GM23338 (cell line): ENCODE data around the gene RGS7. TPM values are rescaled to one million over a fixed set of nuclear protein-coding genes. Genes with fewer than 3 reads are reported as not detected.

Experiments
- ATAC-seq: fragments of 200-7000 bp; cut with Tn5 transposase; 3 replicates; pipeline ENCODE4 v1.9.1; 2020
- DNase-seq: peaks from one replicate; pipeline ENCODE4 v3.0.0-alpha.2; 2015; ENCODE audit warnings: low spot score
- H2AFZ ChIP-seq: fragments of 200-600 bp; sonication (generic); 2 replicates; pipeline ENCODE4 v1.8.0; 2016; ENCODE audit warnings: antibody characterized with exemption, mild to moderate bottlenecking, moderate library complexity
- H3F3A ChIP-seq: fragments of 200-600 bp; sonication (generic); replicated peaks from 2 replicates; pipeline ENCODE4 v1.8.0; 2017; ENCODE audit warnings: antibody characterized with exemption, mixed run types, low read depth
- H3K27ac ChIP-seq: fragments of 200-600 bp; sonication (generic); 2 replicates; pipeline ENCODE4 v1.6.1; 2016; ENCODE audit warnings: low read depth
- H3K27me3 ChIP-seq: fragments of 200-600 bp; sonication (generic); 2 replicates; pipeline ENCODE4 v1.8.0; 2016; ENCODE audit warnings: mild to moderate bottlenecking, mixed run types, moderate library complexity; ENCODE audit not compliant: insufficient read depth
- H3K36me3 ChIP-seq: fragments of 200-600 bp; sonication (generic); 2 replicates; pipeline ENCODE4 v1.8.0; 2016; ENCODE audit warnings: mild to moderate bottlenecking; ENCODE audit not compliant: insufficient read depth
- H3K4me1 ChIP-seq: fragments of 200-600 bp; sonication (generic); 2 replicates; pipeline ENCODE4 v1.8.0; 2016; ENCODE audit warnings: mild to moderate bottlenecking, moderate library complexity; ENCODE audit not compliant: insufficient read depth
- H3K4me2 ChIP-seq: fragments of 200-600 bp; sonication (generic); 2 replicates; pipeline ENCODE4 v1.7.1; 2017; ENCODE audit warnings: mixed run types
- H3K4me3 ChIP-seq: fragments of 200-600 bp; sonication (generic); 2 replicates; pipeline ENCODE4 v1.6.1; 2016; ENCODE audit warnings: mixed run types
- H3K79me2 ChIP-seq: fragments of 200-600 bp; sonication (generic); replicated peaks from 2 replicates; pipeline ENCODE4 v1.8.0; 2017; ENCODE audit warnings: mild to moderate bottlenecking; ENCODE audit not compliant: insufficient read depth
- H3K9me2 ChIP-seq: fragments of 200-600 bp; sonication (generic); 2 replicates; pipeline ENCODE4 v1.8.0; 2017; ENCODE audit not compliant: insufficient read depth
- H4K20me1 ChIP-seq: fragments of 200-600 bp; sonication (generic); replicated peaks from 2 replicates; pipeline ENCODE4 v1.8.0; 2017; ENCODE audit warnings: mild to moderate bottlenecking; ENCODE audit not compliant: insufficient read depth
- H3K27ac Mint-ChIP-seq: 2 replicates; pipeline ENCODE4 v1.8.0; 2020; ENCODE audit warnings: inconsistent platforms, mild to moderate bottlenecking, moderate library complexity, mixed read lengths
- H3K27me3 Mint-ChIP-seq: 3 replicates; pipeline ENCODE4 v1.8.0; 2022; ENCODE audit warnings: low read depth, mild to moderate bottlenecking, moderate library complexity, mixed read lengths, inconsistent platforms; ENCODE audit not compliant: insufficient read depth, poor library complexity
- H3K36me3 Mint-ChIP-seq: 3 replicates; pipeline ENCODE4 v1.8.0; 2021; ENCODE audit warnings: low read depth, mild to moderate bottlenecking, inconsistent platforms, moderate library complexity, mixed read lengths
- H3K4me1 Mint-ChIP-seq: 3 replicates; pipeline ENCODE4 v1.8.0; 2020; ENCODE audit warnings: mild to moderate bottlenecking, inconsistent platforms, mixed read lengths
- H3K4me3 Mint-ChIP-seq: 3 replicates; pipeline ENCODE4 v1.8.0; 2021; ENCODE audit warnings: moderate library complexity, mild to moderate bottlenecking, inconsistent platforms, mixed read lengths
- H3K9me3 Mint-ChIP-seq: 3 replicates; pipeline ENCODE4 v1.8.0; 2020; ENCODE audit warnings: moderate library complexity, mild to moderate bottlenecking, inconsistent platforms, mixed read lengths
- CREB1 ChIP-seq: fragments of 250-450 bp; sonication (Bioruptor Pico); IDR thresholded peaks from 2 replicates; pipeline ENCODE4 v1.5.0; 2020; ENCODE audit warnings: low read depth, mild to moderate bottlenecking, moderate library complexity
- EZH2 ChIP-seq: fragments of 200-600 bp; sonication (generic); IDR thresholded peaks from one replicate; pipeline ENCODE4 v1.8.0; 2017; ENCODE audit warnings: antibody characterized with exemption, mild to moderate bottlenecking, low read depth; ENCODE audit not compliant: unreplicated experiment
- EZH2phosphoT487 ChIP-seq: fragments of 200-600 bp; sonication (generic); IDR thresholded peaks from one replicate; pipeline ENCODE4 v1.8.1; 2018; ENCODE audit warnings: antibody characterized with exemption; ENCODE audit not compliant: unreplicated experiment
- JUNB ChIP-seq: IDR thresholded peaks from one replicate; pipeline ENCODE4 v1.6.1; 2016; ENCODE audit warnings: antibody characterized with exemption; ENCODE audit not compliant: unreplicated experiment
- NANOG ChIP-seq: IDR thresholded peaks from 2 replicates; pipeline ENCODE4 v1.6.1; 2016; ENCODE audit warnings: antibody characterized with exemption, borderline replicate concordance
- POLR2AphosphoS5 ChIP-seq: IDR thresholded peaks from 2 replicates; pipeline ENCODE4 v1.6.1; 2016; ENCODE audit warnings: antibody characterized with exemption, low read depth
- STAT1 ChIP-seq: IDR thresholded peaks from one replicate; pipeline ENCODE4 v1.6.1; 2016; ENCODE audit warnings: antibody characterized with exemption; ENCODE audit not compliant: unreplicated experiment
- ZNF114 ChIP-seq: fragments of 250-450 bp; sonication (Bioruptor Pico); IDR thresholded peaks from 2 replicates; pipeline ENCODE4 v1.5.0; 2020; ENCODE audit warnings: mild to moderate bottlenecking, moderate library complexity
- ZNF331 ChIP-seq: fragments of 250-450 bp; sonication (Bioruptor Pico); IDR thresholded peaks from 2 replicates; pipeline ENCODE4 v1.5.0; 2020; ENCODE audit warnings: low read depth, mild to moderate bottlenecking, moderate library complexity
- polyA plus RNA-seq: library from polyadenylated mRNA; unstranded; fragments of >200 nt; fragmentation: Nextera tagmentation; extraction: Ambion mirVana; gene quantifications from 2 replicates; pipeline ENCODE4 v1.2.1, GENCODE V29; 2016
- total RNA-seq: library from RNA; depleted of rRNA; stranded (reverse); fragments of >200 nt; shearing (Covaris generic); gene quantifications from 2 replicates; pipeline ENCODE4 v1.2.3, GENCODE V29; 2014
- TF ChIP-seq, protein P1 (sequence below): IDR thresholded peaks from 2 replicates; pipeline ENCODE4 v1.6.1; 2016; ENCODE audit warnings: antibody characterized with exemption
- TF ChIP-seq, protein P2 (sequence below): IDR thresholded peaks from one replicate; pipeline ENCODE4 v1.6.1; 2018; ENCODE audit warnings: antibody characterized with exemption; ENCODE audit not compliant: unreplicated experiment

RGS7 gene
- total and polyA plus RNA-seq, 2 experiments from 2014 or later: 2.0 to 2.2 TPM

DNA sequence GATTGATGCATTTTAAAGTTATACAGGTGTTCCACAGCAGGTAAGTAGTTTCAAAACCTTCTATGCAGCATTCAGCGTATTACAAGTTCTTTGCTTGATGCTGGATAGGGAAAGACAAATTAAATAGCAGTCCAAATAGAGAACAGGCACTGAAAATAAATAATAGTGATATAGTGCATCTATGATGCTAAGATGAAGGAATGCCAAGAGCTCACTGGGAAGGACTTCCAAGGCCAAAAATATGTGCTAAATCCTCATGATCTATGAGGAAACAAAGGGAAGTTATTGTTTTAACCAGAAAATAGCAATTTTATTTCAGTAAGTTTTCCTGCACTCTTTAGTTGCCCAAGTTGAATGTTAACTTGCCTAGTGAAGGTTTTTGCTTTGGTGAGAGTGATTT, 617.3 kb downstream of the RGS7 start:
- no peak overlapping the region for H3K4me3 Mint-ChIP-seq
- Histone ChIP-seq H3K4me2 (no peak overlapping the region), H2AFZ (no peak overlapping the region), H3K27me3 (no peaks in the 10 kb centered on the region), H3K79me2 (no peaks in the 10 kb centered on the region), H4K20me1 (no peaks in the 10 kb centered on the region), H3K36me3 (no peaks in the 10 kb centered on the region), H3K4me1 (peaks cover 14% of the 10 kb centered on the region), H3F3A (no peaks in the 10 kb centered on the region), H3K4me3 (no peak overlapping the region), H3K9me2 (no peaks in the 10 kb centered on the region), H3K27ac (no peak overlapping the region)
- no peaks in the 10 kb centered on the region for H3K36me3 Mint-ChIP-seq
- H3K9me3 Mint-ChIP-seq: no peaks in the 10 kb centered on the region
- H3K4me1 Mint-ChIP-seq: peaks cover 8% of the 10 kb centered on the region; the same call in 2 of the 3 replicates
- ATAC-seq (no peak), DNase-seq (no peak)
- TF ChIP-seq, protein P1, sequence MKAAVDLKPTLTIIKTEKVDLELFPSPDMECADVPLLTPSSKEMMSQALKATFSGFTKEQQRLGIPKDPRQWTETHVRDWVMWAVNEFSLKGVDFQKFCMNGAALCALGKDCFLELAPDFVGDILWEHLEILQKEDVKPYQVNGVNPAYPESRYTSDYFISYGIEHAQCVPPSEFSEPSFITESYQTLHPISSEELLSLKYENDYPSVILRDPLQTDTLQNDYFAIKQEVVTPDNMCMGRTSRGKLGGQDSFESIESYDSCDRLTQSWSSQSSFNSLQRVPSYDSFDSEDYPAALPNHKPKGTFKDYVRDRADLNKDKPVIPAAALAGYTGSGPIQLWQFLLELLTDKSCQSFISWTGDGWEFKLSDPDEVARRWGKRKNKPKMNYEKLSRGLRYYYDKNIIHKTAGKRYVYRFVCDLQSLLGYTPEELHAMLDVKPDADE: no peak
- TF ChIP-seq JUNB: no peak
- no peaks in the 10 kb centered on the region for H3K27me3 Mint-ChIP-seq
- no peak overlapping the region for H3K27ac Mint-ChIP-seq

DNA sequence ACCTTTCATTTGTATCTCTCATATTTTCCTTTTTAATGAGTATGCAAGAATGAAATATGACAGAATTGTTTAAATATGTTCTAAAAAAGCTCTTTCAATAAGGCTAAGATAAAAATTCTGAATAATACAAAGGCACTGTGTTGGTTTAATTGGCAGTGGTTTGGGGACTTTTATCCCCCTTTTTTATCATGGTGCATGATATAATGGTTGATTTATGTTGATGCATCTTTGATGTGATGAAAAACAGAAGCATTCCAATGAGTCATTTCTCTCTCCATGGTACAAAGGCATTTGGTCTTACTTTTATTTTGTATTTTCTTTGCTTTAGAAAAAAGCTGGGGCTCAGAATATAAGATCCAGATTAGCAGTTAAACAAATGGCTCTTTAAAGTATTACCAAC, 617.9 kb downstream of the RGS7 start:
- Mint-ChIP-seq H3K4me1 (peaks cover 8% of the 10 kb centered on the region; the same call in 2 of the 3 replicates), H3K4me3 (no peak overlapping the region), H3K27me3 (no peaks in the 10 kb centered on the region), H3K27ac (no peak overlapping the region), H3K36me3 (no peaks in the 10 kb centered on the region), H3K9me3 (no peaks in the 10 kb centered on the region)
- H4K20me1 ChIP-seq: no peaks in the 10 kb centered on the region
- ATAC-seq (no peak), DNase-seq (no peak)
- H3K9me2 ChIP-seq: no peaks in the 10 kb centered on the region
- no peak overlapping the region for H3K4me2 ChIP-seq
- peaks cover 13% of the 10 kb centered on the region for H3K4me1 ChIP-seq
- no peaks in the 10 kb centered on the region for H3K79me2 ChIP-seq
- no peaks in the 10 kb centered on the region for H3K27me3 ChIP-seq
- H2AFZ ChIP-seq: no peak overlapping the region
- no peaks in the 10 kb centered on the region for H3F3A ChIP-seq
- H3K27ac ChIP-seq: no peak overlapping the region
- H3K36me3 ChIP-seq: no peaks in the 10 kb centered on the region
- no peak overlapping the region for H3K4me3 ChIP-seq
- TF ChIP-seq STAT1 (no peak), ZNF114 (no peak), NANOG (no peak), POLR2AphosphoS5 (no peak), ZNF331 (CRISPR knock-in tag) (no peak), EZH2 (no peak), CREB1 (no peak), JUNB (no peak), EZH2phosphoT487 (no peak)
- TF ChIP-seq, protein P1: no peak
- TF ChIP-seq, protein P2, sequence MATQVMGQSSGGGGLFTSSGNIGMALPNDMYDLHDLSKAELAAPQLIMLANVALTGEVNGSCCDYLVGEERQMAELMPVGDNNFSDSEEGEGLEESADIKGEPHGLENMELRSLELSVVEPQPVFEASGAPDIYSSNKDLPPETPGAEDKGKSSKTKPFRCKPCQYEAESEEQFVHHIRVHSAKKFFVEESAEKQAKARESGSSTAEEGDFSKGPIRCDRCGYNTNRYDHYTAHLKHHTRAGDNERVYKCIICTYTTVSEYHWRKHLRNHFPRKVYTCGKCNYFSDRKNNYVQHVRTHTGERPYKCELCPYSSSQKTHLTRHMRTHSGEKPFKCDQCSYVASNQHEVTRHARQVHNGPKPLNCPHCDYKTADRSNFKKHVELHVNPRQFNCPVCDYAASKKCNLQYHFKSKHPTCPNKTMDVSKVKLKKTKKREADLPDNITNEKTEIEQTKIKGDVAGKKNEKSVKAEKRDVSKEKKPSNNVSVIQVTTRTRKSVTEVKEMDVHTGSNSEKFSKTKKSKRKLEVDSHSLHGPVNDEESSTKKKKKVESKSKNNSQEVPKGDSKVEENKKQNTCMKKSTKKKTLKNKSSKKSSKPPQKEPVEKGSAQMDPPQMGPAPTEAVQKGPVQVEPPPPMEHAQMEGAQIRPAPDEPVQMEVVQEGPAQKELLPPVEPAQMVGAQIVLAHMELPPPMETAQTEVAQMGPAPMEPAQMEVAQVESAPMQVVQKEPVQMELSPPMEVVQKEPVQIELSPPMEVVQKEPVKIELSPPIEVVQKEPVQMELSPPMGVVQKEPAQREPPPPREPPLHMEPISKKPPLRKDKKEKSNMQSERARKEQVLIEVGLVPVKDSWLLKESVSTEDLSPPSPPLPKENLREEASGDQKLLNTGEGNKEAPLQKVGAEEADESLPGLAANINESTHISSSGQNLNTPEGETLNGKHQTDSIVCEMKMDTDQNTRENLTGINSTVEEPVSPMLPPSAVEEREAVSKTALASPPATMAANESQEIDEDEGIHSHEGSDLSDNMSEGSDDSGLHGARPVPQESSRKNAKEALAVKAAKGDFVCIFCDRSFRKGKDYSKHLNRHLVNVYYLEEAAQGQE: no peak
